Mesothelial cell of epicardium (in vitro differentiated cells): Measurements from ENCODE around the gene NOP9. TPM values are rescaled to one million over a fixed set of nuclear protein-coding genes. Genes with fewer than 3 reads are reported as not detected.

Experiments
- DNase-seq, 2 experiments: peaks; one replicate each; pipeline ENCODE4 v3.0.0; 2021; ENCODE audit warnings: low spot score in 2 of 2; ENCODE audit not compliant: unreplicated experiment in 2 of 2
- H3K27ac Mint-ChIP-seq: 2 replicates; pipeline ENCODE4 v1.8.0; 2021; ENCODE audit warnings: mixed read lengths
- H3K27me3 Mint-ChIP-seq: 2 replicates; pipeline ENCODE4 v1.8.0; 2021; ENCODE audit warnings: low read depth, mixed read lengths
- H3K36me3 Mint-ChIP-seq: 2 replicates; pipeline ENCODE4 v1.8.0; 2021; ENCODE audit warnings: mixed read lengths
- H3K4me1 Mint-ChIP-seq: 2 replicates; pipeline ENCODE4 v1.8.0; 2021; ENCODE audit warnings: mixed read lengths
- H3K4me3 Mint-ChIP-seq: 2 replicates; pipeline ENCODE4 v1.8.0; 2021; ENCODE audit warnings: mild to moderate bottlenecking, moderate library complexity, mixed read lengths
- H3K9me3 Mint-ChIP-seq: 2 replicates; pipeline ENCODE4 v1.8.0; 2021; ENCODE audit warnings: mixed read lengths
- CTCF ChIP-seq: fragments of 200-600 bp; sonication (generic); IDR thresholded peaks from one replicate; pipeline ENCODE4 v1.5.0; 2021; ENCODE audit warnings: antibody characterized with exemption; ENCODE audit not compliant: unreplicated experiment
- total RNA-seq: library from RNA; stranded (reverse); gene quantifications from 3 replicates; pipeline ENCODE4 v1.2.1, GENCODE V29; 2021

The NOP9 gene
- total RNA-seq, 1 donor from 2014 or later: 30.8 TPM

DNA sequence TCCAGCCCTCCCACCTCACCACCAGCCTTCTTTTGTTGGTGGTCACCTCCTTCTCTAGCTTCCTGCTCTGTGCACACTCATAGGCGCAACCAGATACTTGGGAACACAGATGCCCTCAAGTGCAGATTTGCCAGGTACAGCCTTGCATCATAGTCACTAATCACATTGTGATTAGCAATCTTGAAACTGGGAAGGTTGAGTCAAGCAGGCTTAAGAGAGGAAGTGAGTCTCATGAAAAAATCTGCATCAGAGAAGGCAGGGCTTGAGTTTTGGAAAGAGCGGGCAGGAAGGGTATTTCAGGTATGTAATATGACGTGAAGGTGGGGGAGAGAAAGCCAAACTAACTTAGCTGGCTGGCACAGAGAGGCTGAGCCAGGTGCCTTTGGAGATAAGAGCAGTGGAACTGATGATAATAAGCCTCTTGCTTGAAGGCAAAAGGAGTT, 25.5 kb upstream of the NOP9 start:
- Mint-ChIP-seq H3K9me3 (no peaks in the 10 kb centered on the region), H3K4me1 (peaks cover 24% of the 10 kb centered on the region), H3K27me3 (no peaks in the 10 kb centered on the region), H3K36me3 (no peaks in the 10 kb centered on the region), H3K27ac (peak overlapping the region; percentile 64), H3K4me3 (no peak overlapping the region)
- DNase-seq: no peak
- TF ChIP-seq CTCF: no peak

- DNase-seq: no peak
- Mint-ChIP-seq H3K27me3 (no peaks in the 10 kb centered on the region), H3K4me3 (no peak overlapping the region), H3K9me3 (no peaks in the 10 kb centered on the region), H3K4me1 (peaks cover 15% of the 10 kb centered on the region), H3K36me3 (no peaks in the 10 kb centered on the region), H3K27ac (no peak overlapping the region)
- no peak for TF ChIP-seq CTCF
These were observed 22.6 kb upstream of the NOP9 start for GRCh38 chr14:24277071-24277470.

- H3K4me1 Mint-ChIP-seq: peaks cover 9% of the 10 kb centered on the region
- no peak overlapping the region for H3K4me3 Mint-ChIP-seq
- DNase-seq: no peak
- no peaks in the 10 kb centered on the region for H3K9me3 Mint-ChIP-seq
- no peak overlapping the region for H3K27ac Mint-ChIP-seq
- no peak for TF ChIP-seq CTCF
- H3K27me3 Mint-ChIP-seq: no peaks in the 10 kb centered on the region
- H3K36me3 Mint-ChIP-seq: no peaks in the 10 kb centered on the region
These were observed 21.9 kb upstream of the NOP9 start for GRCh38 chr14:24277606-24278321.

DNA sequence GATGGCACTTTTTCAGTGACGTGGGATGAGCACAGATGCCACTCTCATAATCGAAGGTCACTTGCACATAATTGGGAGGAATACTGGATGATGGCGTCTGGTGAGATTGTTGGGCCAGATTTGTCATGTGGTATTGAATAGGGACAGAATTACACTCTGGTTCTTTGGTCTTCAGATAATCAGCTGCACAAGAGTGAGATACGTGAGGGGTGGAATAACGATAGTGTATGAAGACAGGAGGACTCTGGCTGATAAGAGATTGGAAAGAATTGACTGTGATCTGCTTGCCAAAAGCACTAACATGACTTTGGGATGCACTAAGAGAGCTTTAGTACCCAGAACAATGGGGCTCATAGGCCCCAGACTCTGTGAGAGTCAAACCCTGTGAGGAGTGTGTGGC, 21.2 kb upstream of the NOP9 start:
- peaks cover 13% of the 10 kb centered on the region for H3K4me1 Mint-ChIP-seq
- no peak for TF ChIP-seq CTCF
- H3K27ac Mint-ChIP-seq: no peak overlapping the region
- DNase-seq: no peak
- H3K9me3 Mint-ChIP-seq: no peaks in the 10 kb centered on the region
- no peaks in the 10 kb centered on the region for H3K27me3 Mint-ChIP-seq
- no peaks in the 10 kb centered on the region for H3K36me3 Mint-ChIP-seq
- no peak overlapping the region for H3K4me3 Mint-ChIP-seq

- peaks cover 12% of the 10 kb centered on the region for H3K4me1 Mint-ChIP-seq
- H3K27me3 Mint-ChIP-seq: no peaks in the 10 kb centered on the region
- no peak for DNase-seq
- no peak overlapping the region for H3K27ac Mint-ChIP-seq
- H3K36me3 Mint-ChIP-seq: no peaks in the 10 kb centered on the region
- H3K9me3 Mint-ChIP-seq: no peaks in the 10 kb centered on the region
- H3K4me3 Mint-ChIP-seq: no peak overlapping the region
- no peak for TF ChIP-seq CTCF
These were observed 20.1 kb upstream of the NOP9 start for GRCh38 chr14:24279301-24280186.
